AG04450 (cell line): ENCODE data around the gene PODXL2. TPM values are rescaled to one million over a fixed set of nuclear protein-coding genes. Genes with fewer than 3 reads are reported as not detected.

Experiments used
- CTCF ChIA-PET: fragments of 300-600, 350-600 bp; formaldehyde crosslinking; extraction: SDS; loops from one replicate; lab custom pipeline; 2022; ENCODE audit warnings: antibody characterized with exemption, inconsistent platforms; lab: Charles Lee
- POLR2A ChIA-PET: fragments of 350-600 bp; formaldehyde crosslinking; extraction: SDS; loops from one replicate; lab custom pipeline; 2021; ENCODE audit warnings: antibody characterized with exemption, inconsistent platforms; lab: Yijun Ruan, JAX
- DNase-seq: peaks from one replicate; pipeline ENCODE4 v3.0.0-alpha.2; 2011; ENCODE audit warnings: low read depth, low spot score
- H3K27ac ChIP-seq: one replicate; pipeline ENCODE4 v1.5.1; 2012; ENCODE audit warnings: low read depth, low read length, control low read depth
- H3K27me3 ChIP-seq: one replicate; pipeline ENCODE4 v1.6.0; 2012; ENCODE audit warnings: low read length; ENCODE audit not compliant: control insufficient read depth, insufficient read depth
- H3K4me3 ChIP-seq: 2 replicates; pipeline ENCODE4 v1.5.1; 2011; ENCODE audit warnings: mild to moderate bottlenecking, low read depth, low read length, control low read depth
- H3K9me3 ChIP-seq: 2 replicates; pipeline ENCODE4 v1.5.1; 2012; ENCODE audit warnings: low read length; ENCODE audit not compliant: control insufficient read depth, insufficient read depth
- polyA plus RNA-seq: library from polyadenylated mRNA; depleted of rRNA; stranded (reverse); fragments of >200 nt; gene quantifications from 2 replicates; pipeline ENCODE4 v1.2.3, GENCODE V29; 2011
- TF ChIP-seq, protein P1 (sequence below): IDR thresholded peaks from 2 replicates; pipeline ENCODE4 v1.5.1; 2011; ENCODE audit warnings: low read depth, low read length, control low read depth, inconsistent platforms

PODXL2 gene
- polyA plus RNA-seq, 1 experiment = 1.5 TPM

DNA sequence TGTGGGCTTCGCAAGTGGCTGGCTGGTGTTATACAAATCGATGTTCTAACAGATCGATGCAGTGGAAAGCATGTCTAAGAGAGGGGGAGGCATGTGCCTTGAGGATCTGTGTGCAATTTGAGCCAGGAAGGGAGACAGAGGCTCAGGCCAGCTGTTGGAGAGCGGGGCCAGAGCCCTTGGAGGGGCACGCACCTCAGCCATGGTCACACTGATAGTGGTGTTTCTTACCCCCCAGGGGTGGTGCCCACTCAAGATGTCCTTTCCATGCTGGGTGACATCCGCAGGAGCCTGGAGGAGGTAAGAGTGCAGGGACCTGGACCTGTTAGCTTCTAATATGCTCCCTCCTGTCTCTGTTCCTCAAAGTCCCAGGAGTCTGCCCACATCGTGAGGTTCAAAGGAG, 39.9 kb downstream of the PODXL2 start:
- Histone ChIP-seq H3K9me3 (no peaks in the 10 kb centered on the region; the same call in 1 of the 2 replicates), H3K4me3 (no peak overlapping the region), H3K27ac (no peak overlapping the region), H3K27me3 (peaks cover 2% of the 10 kb centered on the region)
- TF ChIP-seq, protein P1, sequence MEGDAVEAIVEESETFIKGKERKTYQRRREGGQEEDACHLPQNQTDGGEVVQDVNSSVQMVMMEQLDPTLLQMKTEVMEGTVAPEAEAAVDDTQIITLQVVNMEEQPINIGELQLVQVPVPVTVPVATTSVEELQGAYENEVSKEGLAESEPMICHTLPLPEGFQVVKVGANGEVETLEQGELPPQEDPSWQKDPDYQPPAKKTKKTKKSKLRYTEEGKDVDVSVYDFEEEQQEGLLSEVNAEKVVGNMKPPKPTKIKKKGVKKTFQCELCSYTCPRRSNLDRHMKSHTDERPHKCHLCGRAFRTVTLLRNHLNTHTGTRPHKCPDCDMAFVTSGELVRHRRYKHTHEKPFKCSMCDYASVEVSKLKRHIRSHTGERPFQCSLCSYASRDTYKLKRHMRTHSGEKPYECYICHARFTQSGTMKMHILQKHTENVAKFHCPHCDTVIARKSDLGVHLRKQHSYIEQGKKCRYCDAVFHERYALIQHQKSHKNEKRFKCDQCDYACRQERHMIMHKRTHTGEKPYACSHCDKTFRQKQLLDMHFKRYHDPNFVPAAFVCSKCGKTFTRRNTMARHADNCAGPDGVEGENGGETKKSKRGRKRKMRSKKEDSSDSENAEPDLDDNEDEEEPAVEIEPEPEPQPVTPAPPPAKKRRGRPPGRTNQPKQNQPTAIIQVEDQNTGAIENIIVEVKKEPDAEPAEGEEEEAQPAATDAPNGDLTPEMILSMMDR = no peak
- DNase-seq = no peak
- ChIA-PET POLR2A (no interaction called here), CTCF (no interaction called here)

DNA sequence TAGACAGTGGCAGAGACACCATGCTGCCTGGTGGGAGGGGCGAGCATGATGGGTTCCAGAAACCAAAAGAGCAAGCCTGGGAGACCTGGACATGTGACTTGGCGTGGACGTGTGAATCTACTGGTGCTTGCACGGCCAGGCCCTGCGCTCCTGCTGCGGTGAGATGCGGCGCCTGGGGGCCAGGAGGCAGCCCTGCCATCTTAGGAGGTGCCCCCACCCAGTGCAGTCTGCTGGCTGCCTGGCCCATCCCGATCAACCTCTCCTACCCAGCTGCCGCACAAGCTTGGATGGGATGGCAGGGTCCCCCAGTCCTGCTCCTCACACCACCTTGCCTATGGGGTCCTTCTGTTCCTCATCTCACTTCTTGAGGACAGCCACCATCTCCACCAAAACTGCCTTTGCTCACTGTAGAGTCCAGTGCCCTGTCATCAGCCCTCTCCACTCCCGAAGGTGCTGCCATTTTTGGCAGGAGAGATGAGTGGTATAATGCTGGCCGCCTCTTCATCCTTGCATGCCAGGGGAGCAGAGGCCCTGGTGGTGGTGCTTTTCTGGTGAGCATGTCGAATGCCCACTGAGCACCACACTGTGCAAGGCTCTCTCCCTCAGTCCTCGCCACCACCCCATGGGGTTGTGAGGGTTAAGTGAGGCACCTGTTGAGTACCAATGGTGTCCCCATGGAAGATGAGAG, 40.7 kb downstream of the PODXL2 start:
- Histone ChIP-seq H3K4me3 (no peak overlapping the region), H3K9me3 (no peaks in the 10 kb centered on the region; the same call in 1 of the 2 replicates), H3K27ac (no peak overlapping the region), H3K27me3 (peaks cover 2% of the 10 kb centered on the region)
- POLR2A ChIA-PET = no interaction called here
- TF ChIP-seq, protein P1 = no peak
- no peak for DNase-seq
- CTCF ChIA-PET = no interaction called here

DNA sequence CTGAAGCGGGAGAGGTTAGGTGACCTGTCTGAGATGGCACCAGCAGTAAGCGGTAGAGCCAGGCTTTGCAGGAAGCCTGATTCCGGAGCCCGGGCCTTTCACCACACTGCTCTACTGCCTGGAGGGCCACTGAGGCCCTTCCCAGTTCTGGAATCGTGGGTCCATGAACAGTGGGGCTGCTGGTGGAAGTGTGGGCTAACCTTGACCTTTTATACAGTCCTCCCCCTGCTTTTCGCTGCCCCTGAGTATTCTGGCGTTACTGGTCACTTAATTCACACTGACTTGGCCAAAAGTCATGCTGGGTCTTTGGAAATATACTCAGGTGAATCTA, 41.2 kb downstream of the PODXL2 start:
- Histone ChIP-seq H3K9me3 (no peaks in the 10 kb centered on the region; the same call in 1 of the 2 replicates), H3K27me3 (peaks cover 2% of the 10 kb centered on the region), H3K27ac (no peak overlapping the region), H3K4me3 (no peak overlapping the region)
- TF ChIP-seq, protein P1 = no peak
- ChIA-PET CTCF (no interaction called here), POLR2A (no interaction called here)
- no peak for DNase-seq

DNA sequence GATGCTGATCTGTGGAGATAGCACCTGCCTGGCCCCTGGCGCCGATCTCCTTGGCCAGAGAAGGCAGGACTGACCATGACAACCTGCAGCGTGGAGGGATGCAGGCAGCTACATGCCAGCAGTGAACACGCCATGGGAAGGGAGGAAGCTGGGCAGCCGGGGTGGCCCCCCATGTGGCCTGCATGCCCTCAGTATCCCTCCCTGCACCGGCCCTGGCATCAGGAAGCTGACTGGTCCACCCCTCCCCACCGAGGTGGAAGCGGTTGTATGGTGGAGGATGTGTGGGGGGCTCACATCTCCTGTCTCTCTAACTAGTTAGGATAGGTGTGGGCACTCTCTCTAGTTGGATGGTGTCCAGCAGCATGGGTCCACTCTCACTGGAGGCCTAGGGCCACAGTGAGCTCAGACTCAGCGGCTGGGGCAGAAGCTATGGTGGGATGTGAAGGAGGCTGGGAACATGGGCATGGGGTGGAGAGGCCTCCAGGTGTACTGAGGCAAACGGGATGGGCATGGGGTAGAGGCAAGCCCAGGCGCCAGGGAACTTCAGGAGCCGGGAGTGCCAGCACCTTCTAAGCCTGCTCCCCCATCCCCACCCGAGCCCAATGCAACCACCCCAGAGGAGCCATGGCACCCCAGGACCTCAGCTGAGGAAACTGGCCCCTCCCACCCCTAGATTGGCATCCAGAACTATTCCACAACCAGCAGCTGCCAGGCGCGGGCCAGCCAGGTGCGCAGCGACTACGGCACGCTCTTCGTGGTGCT, 42.0 kb downstream of the PODXL2 start:
- no peak for DNase-seq
- CTCF ChIA-PET = interaction anchor here (0.6 to 1.0 kb wide), 4 partner anchors 9 to 25 kb away, joined by 3 to 4 read pairs (median 3); no protein-coding TSS in a partner anchor

More for the DNA sequence above, 42.0 kb downstream of the PODXL2 start:
- no peaks in the 10 kb centered on the region; the same call in 1 of the 2 replicates for H3K9me3 ChIP-seq
- H3K27ac ChIP-seq = no peak overlapping the region
- POLR2A ChIA-PET = interaction anchor here (0.6 kb wide), 1 partner anchor 66 kb away, joined by 5 read pairs; no protein-coding TSS in a partner anchor
- no peak overlapping the region for H3K4me3 ChIP-seq
- TF ChIP-seq, protein P1 = no peak
- H3K27me3 ChIP-seq = peaks cover 2% of the 10 kb centered on the region
